Measurements from ENCODE around the gene RYR2. TPM values are rescaled to one million over a fixed set of nuclear protein-coding genes. Genes with fewer than 3 reads are reported as not detected.

RYR2 gene
- total and polyA plus RNA-seq, 2 of the 8 experiments (the other 6 are each of a cell fraction or from before 2014, with no cell fraction given), result 1.3 to 4.4 TPM

- no peaks in the 10 kb centered on the region for H3K23me2 ChIP-seq (ENCODE audit: low read depth, low read length)
- H3K36me3 ChIP-seq (ENCODE audit: control insufficient read depth in 2 of 4, insufficient read depth in 4 of 4, low read length in 3 of 4), result no peaks in the 10 kb centered on the region
- H3K4me3 ChIP-seq (ENCODE audit: extremely low read depth in 1 of 4, insufficient read depth in 2 of 4, low read depth in 3 of 4, low read length in 4 of 4), result no peak overlapping the region
- no peak overlapping the region for H3K27ac ChIP-seq (ENCODE audit: low read depth, low read length)
- H2AFZ ChIP-seq (ENCODE audit: low read length), result no peak overlapping the region
- H4K20me1 ChIP-seq (replicated peaks in 1 of 2; ENCODE audit: control insufficient read depth in 1 of 2, insufficient read depth in 2 of 2, low read length in 2 of 2), result no peaks in the 10 kb centered on the region
- no peak overlapping the region for H2BK20ac ChIP-seq (ENCODE audit: low read length)
- no peak overlapping the region for H2BK15ac ChIP-seq (ENCODE audit: low read length)
- no peaks in the 10 kb centered on the region for H3K27me3 ChIP-seq (replicated peaks in 1 of 4; ENCODE audit: control insufficient read depth in 3 of 4, extremely low read depth in 1 of 4, insufficient read depth in 3 of 4, low read length in 3 of 4)
- no peak overlapping the region for H3K14ac ChIP-seq (ENCODE audit: insufficient read length)
- no peak overlapping the region for H3K23ac ChIP-seq (ENCODE audit: insufficient read length)
- no peaks in the 10 kb centered on the region for H3K79me1 ChIP-seq (ENCODE audit: low read depth, low read length)
- H2BK5ac ChIP-seq (ENCODE audit: low read depth, low read length), result no peak overlapping the region
- no peak overlapping the region for H4K91ac ChIP-seq (replicated peaks; ENCODE audit: insufficient read length, low read length)
- H3K79me2 ChIP-seq (ENCODE audit: control insufficient read depth in 1 of 2, insufficient read depth in 2 of 2, low read length in 2 of 2), result no peaks in the 10 kb centered on the region
- H3K4me2 ChIP-seq (ENCODE audit: insufficient read depth in 1 of 2, low read depth in 2 of 2, low read length in 2 of 2), result no peak overlapping the region
- POLR2A ChIA-PET (ENCODE audit: partially characterized antibody), result no interaction called here
- no peak overlapping the region for H3K4ac ChIP-seq (replicated peaks; ENCODE audit: insufficient read length, low read depth, low read length)
- peaks cover 0 to 6% (median 0%) of the 10 kb centered on the region in 4 experiments; a peak in 1 of 7 replicates for H3K4me1 ChIP-seq (replicated peaks in 1 of 4; ENCODE audit: control insufficient read depth in 3 of 4, insufficient read depth in 4 of 4, low read length in 3 of 4)
- no peak overlapping the region for H3K9ac ChIP-seq (replicated peaks in 1 of 4; ENCODE audit: extremely low read depth in 1 of 4, low read depth in 3 of 4, low read length in 3 of 4)
- H2BK12ac ChIP-seq (ENCODE audit: low read depth, low read length), result no peak overlapping the region
- 95% methylated on average over 1 of the region's 1 CpG; no CpG with 5 or more reads in 1 of the 2 experiments for WGBS, 2 experiments (ENCODE audit: extremely low coverage in 1 of 2, insufficient coverage in 1 of 2, insufficient read length in 1 of 2, insufficient replicate concordance in 2 of 2, low coverage in 1 of 2, low lambda C conversion rate in 2 of 2, missing lambda C conversion rate in 1 of 2)
- no peak overlapping the region for H3K56ac ChIP-seq (replicated peaks; ENCODE audit: insufficient read length, low read depth, low read length)
- H4K5ac ChIP-seq (ENCODE audit: insufficient read length, low read depth, low read length), result no peak overlapping the region
- CTCF ChIA-PET (ENCODE audit: partially characterized antibody), result interaction anchor here (0.6 to 1.2 kb wide), 3 partner anchors 8 to 1310 kb away, joined by 3 to 4 read pairs (median 3); no protein-coding TSS in a partner anchor
- no peak overlapping the region for H2BK120ac ChIP-seq (replicated peaks; ENCODE audit: low read depth, low read length)
- H4K8ac ChIP-seq (ENCODE audit: extremely low read depth, insufficient read depth, low read length), result no peak overlapping the region
- H3K9me3 ChIP-seq (ENCODE audit: insufficient read depth in 2 of 2, low read depth in 1 of 2, low read length in 1 of 2), result no peaks in the 10 kb centered on the region
- TF ChIP-seq SIX5 (IDR thresholded peaks at IDR 0.05; ENCODE audit: low read depth, low read length) (no peak), SUZ12 (IDR thresholded peaks at IDR 0.05; ENCODE audit: low read length) (no peak), POU5F1 (IDR thresholded peaks at IDR 0.05; ENCODE audit: low read depth, low read length) (no peak), POLR2A (IDR thresholded peaks at IDR 0.05; ENCODE audit: control extremely low read depth in 1 of 2, low read depth in 2 of 2, low read length in 2 of 2) (no peak), EP300 (IDR thresholded peaks at IDR 0.05; ENCODE audit: borderline replicate concordance in 1 of 2, low read depth in 2 of 2, low read length in 2 of 2) (no peak), RFX5 (IDR thresholded peaks at IDR 0.05; ENCODE audit: borderline replicate concordance, low read depth, low read length) (no peak), RNF2 (IDR thresholded peaks at IDR 0.05; ENCODE audit: borderline replicate concordance, low read depth, low read length, missing control alignments, poor library complexity, severe bottlenecking) (no peak), ASH2L (IDR thresholded peaks at IDR 0.05; ENCODE audit: low read length) (no peak), SP4 (IDR thresholded peaks at IDR 0.05; ENCODE audit: low read length) (no peak), CHD2 (IDR thresholded peaks at IDR 0.05; ENCODE audit: low read length) (no peak), GTF2F1 (IDR thresholded peaks at IDR 0.05; ENCODE audit: borderline replicate concordance, low read depth, low read length) (no peak), JUND (IDR thresholded peaks at IDR 0.05; ENCODE audit: low read length) (no peak)
- TF ChIP-seq, protein P1, sequence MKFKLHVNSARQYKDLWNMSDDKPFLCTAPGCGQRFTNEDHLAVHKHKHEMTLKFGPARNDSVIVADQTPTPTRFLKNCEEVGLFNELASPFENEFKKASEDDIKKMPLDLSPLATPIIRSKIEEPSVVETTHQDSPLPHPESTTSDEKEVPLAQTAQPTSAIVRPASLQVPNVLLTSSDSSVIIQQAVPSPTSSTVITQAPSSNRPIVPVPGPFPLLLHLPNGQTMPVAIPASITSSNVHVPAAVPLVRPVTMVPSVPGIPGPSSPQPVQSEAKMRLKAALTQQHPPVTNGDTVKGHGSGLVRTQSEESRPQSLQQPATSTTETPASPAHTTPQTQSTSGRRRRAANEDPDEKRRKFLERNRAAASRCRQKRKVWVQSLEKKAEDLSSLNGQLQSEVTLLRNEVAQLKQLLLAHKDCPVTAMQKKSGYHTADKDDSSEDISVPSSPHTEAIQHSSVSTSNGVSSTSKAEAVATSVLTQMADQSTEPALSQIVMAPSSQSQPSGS (IDR thresholded peaks at IDR 0.05; ENCODE audit: low read length), result no peak
- H3K18ac ChIP-seq (ENCODE audit: extremely low read depth, low read length), result no peak overlapping the region
- H2AK5ac ChIP-seq (ENCODE audit: low read depth, low read length), result no peak overlapping the region
- DNase-seq (ENCODE audit: low read depth in 1 of 2, low spot score in 2 of 2) (no peak), FAIRE-seq (no peak)
Observed at GRCh38 chr1:237685551-237685950, 643.6 kb downstream of the RYR2 start.
